Measurements from ENCODE around the gene CYP2F1.

- TF ChIP-seq CTCF (IDR thresholded peaks at IDR 0.05): no peak
- TF ChIP-seq POLR2A (IDR thresholded peaks at IDR 0.05): no peak
- no peak for TF ChIP-seq EP300 (IDR thresholded peaks at IDR 0.05)
Observed at GRCh38 chr19:41172297-41173164, 58.3 kb downstream of the CYP2F1 start.
